ENCODE data around the gene TOMM40. TPM values are rescaled to one million over a fixed set of nuclear protein-coding genes. Genes with fewer than 3 reads are reported as not detected.

Gene TOMM40
- total RNA-seq, 1 donor from 2014 or later, result 107 TPM

DNA sequence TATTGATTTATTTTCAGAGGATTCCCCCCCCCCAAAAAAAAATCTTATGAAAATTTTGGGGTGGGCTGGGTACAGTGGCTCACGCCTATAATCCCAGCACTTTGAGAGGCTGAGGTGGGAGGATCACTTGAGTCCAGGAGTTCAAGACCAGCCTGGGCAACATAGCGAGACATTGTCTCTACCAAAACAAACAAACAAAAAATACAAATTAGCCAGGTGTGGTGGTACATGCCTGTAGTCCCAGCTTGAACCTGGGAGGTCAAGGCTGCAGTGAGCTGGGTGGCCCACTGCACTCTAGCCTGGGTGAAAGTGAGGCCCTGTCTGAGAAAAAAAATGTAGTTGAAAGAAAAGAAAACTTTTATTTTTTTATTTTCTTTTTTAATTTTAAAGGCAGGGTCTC is 27.1 kb upstream of the TOMM40 start:
- Histone ChIP-seq H3K9me3 (ENCODE audit: insufficient read depth, low read depth, low read length) (no peaks in the 10 kb centered on the region), H3K4me3 (ENCODE audit: insufficient read depth, low read depth, low read length) (no peak overlapping the region), H3K4me2 (ENCODE audit: low read length) (no peak overlapping the region), H4K20me1 (ENCODE audit: insufficient read depth, low read length) (peaks cover 76% of the 10 kb centered on the region), H3K9ac (ENCODE audit: low read length) (no peak overlapping the region), H3K79me2 (ENCODE audit: insufficient read depth, low read length) (peaks cover 74% of the 10 kb centered on the region), H3K27ac (ENCODE audit: low read depth, low read length) (no peak overlapping the region), H3K36me3 (ENCODE audit: insufficient read depth, low read length) (peaks cover 16% of the 10 kb centered on the region), H3K4me1 (ENCODE audit: insufficient read depth, low read length) (peaks cover 3% of the 10 kb centered on the region), H3K27me3 (ENCODE audit: insufficient read depth, low read length) (no peaks in the 10 kb centered on the region), H2AFZ (ENCODE audit: low read depth, low read length) (no peak overlapping the region)
- no peaks in the 10 kb centered on the region for H3K9me3 Mint-ChIP-seq (ENCODE audit: unreplicated experiment)
- H3K36me3 Mint-ChIP-seq (ENCODE audit: low read depth, unreplicated experiment), result peaks cover 40% of the 10 kb centered on the region
- DNase-seq (ENCODE audit: low read depth) (no peak), FAIRE-seq (no peak)
- TF ChIP-seq EZH2 (IDR thresholded peaks at IDR 0.05; ENCODE audit: insufficient read depth, low read length) (no peak), CTCF (IDR thresholded peaks at IDR 0.05; ENCODE audit: insufficient read depth, low read depth, low read length) (no peak)
- H3K27ac Mint-ChIP-seq (ENCODE audit: unreplicated experiment), result no peak overlapping the region
- no peak overlapping the region for H3K4me3 Mint-ChIP-seq (ENCODE audit: unreplicated experiment)
- no peaks in the 10 kb centered on the region for H3K27me3 Mint-ChIP-seq (ENCODE audit: low read depth, unreplicated experiment)
- no peaks in the 10 kb centered on the region for H3K4me1 Mint-ChIP-seq (ENCODE audit: low read depth, unreplicated experiment)

- no peak for TF ChIP-seq EZH2 (IDR thresholded peaks at IDR 0.05; ENCODE audit: insufficient read depth, low read length)
- peaks cover 45% of the 10 kb centered on the region for H3K36me3 Mint-ChIP-seq (ENCODE audit: low read depth, unreplicated experiment)
- DNase-seq (ENCODE audit: low read depth) (no peak), FAIRE-seq (no peak)
- H3K27me3 Mint-ChIP-seq (ENCODE audit: low read depth, unreplicated experiment), result no peaks in the 10 kb centered on the region
- H3K9me3 Mint-ChIP-seq (ENCODE audit: unreplicated experiment), result no peaks in the 10 kb centered on the region
- H3K4me1 Mint-ChIP-seq (ENCODE audit: low read depth, unreplicated experiment), result peaks cover 6% of the 10 kb centered on the region
- H3K9me3 ChIP-seq (ENCODE audit: insufficient read depth, low read depth, low read length), result no peaks in the 10 kb centered on the region
- no peak overlapping the region for H3K27ac ChIP-seq (ENCODE audit: low read depth, low read length)
- H3K27me3 ChIP-seq (ENCODE audit: insufficient read depth, low read length), result no peaks in the 10 kb centered on the region
- no peak overlapping the region for H3K9ac ChIP-seq (ENCODE audit: low read length)
- peaks cover 12% of the 10 kb centered on the region for H3K4me1 ChIP-seq (ENCODE audit: insufficient read depth, low read length)
- H2AFZ ChIP-seq (ENCODE audit: low read depth, low read length), result no peak overlapping the region
- H3K4me3 ChIP-seq (ENCODE audit: insufficient read depth, low read depth, low read length), result no peak overlapping the region
- H3K4me3 Mint-ChIP-seq (ENCODE audit: unreplicated experiment), result peak overlapping the region; percentile 34
- peaks cover 11% of the 10 kb centered on the region for H3K36me3 ChIP-seq (ENCODE audit: insufficient read depth, low read length)
- H3K27ac Mint-ChIP-seq (ENCODE audit: unreplicated experiment), result no peak overlapping the region
- H3K4me2 ChIP-seq (ENCODE audit: low read length), result no peak overlapping the region
- peaks cover 61% of the 10 kb centered on the region for H3K79me2 ChIP-seq (ENCODE audit: insufficient read depth, low read length)
- peaks cover 68% of the 10 kb centered on the region for H4K20me1 ChIP-seq (ENCODE audit: insufficient read depth, low read length)
Observed at GRCh38 chr19:44865196-44865767, 25.8 kb upstream of the TOMM40 start.

GRCh38 chr19:44866664-44867063 is 24.4 kb upstream of the TOMM40 start:
- H3K9ac ChIP-seq (ENCODE audit: low read length), result no peak overlapping the region
- peaks cover 59% of the 10 kb centered on the region for H4K20me1 ChIP-seq (ENCODE audit: insufficient read depth, low read length)
- DNase-seq (ENCODE audit: low read depth) (no peak), FAIRE-seq (no peak)
- no peaks in the 10 kb centered on the region for H3K9me3 Mint-ChIP-seq (ENCODE audit: unreplicated experiment)
- no peaks in the 10 kb centered on the region for H3K27me3 Mint-ChIP-seq (ENCODE audit: low read depth, unreplicated experiment)
- peaks cover 8% of the 10 kb centered on the region for H3K36me3 ChIP-seq (ENCODE audit: insufficient read depth, low read length)
- TF ChIP-seq CTCF (IDR thresholded peaks at IDR 0.05; ENCODE audit: insufficient read depth, low read depth, low read length), result no peak
- TF ChIP-seq EZH2 (IDR thresholded peaks at IDR 0.05; ENCODE audit: insufficient read depth, low read length), result no peak
- H3K27ac ChIP-seq (ENCODE audit: low read depth, low read length), result no peak overlapping the region
- H3K4me2 ChIP-seq (ENCODE audit: low read length), result no peak overlapping the region
- no peaks in the 10 kb centered on the region for H3K9me3 ChIP-seq (ENCODE audit: insufficient read depth, low read depth, low read length)
- peaks cover 16% of the 10 kb centered on the region for H3K4me1 ChIP-seq (ENCODE audit: insufficient read depth, low read length)
- H3K4me3 ChIP-seq (ENCODE audit: insufficient read depth, low read depth, low read length), result no peak overlapping the region
- H3K4me1 Mint-ChIP-seq (ENCODE audit: low read depth, unreplicated experiment), result peaks cover 8% of the 10 kb centered on the region
- H3K79me2 ChIP-seq (ENCODE audit: insufficient read depth, low read length), result peaks cover 57% of the 10 kb centered on the region
- no peak overlapping the region for H2AFZ ChIP-seq (ENCODE audit: low read depth, low read length)
- peak overlapping the region; percentile 59 for H3K27ac Mint-ChIP-seq (ENCODE audit: unreplicated experiment)
- peaks cover 40% of the 10 kb centered on the region for H3K36me3 Mint-ChIP-seq (ENCODE audit: low read depth, unreplicated experiment)
- no peaks in the 10 kb centered on the region for H3K27me3 ChIP-seq (ENCODE audit: insufficient read depth, low read length)
- H3K4me3 Mint-ChIP-seq (ENCODE audit: unreplicated experiment), result no peak overlapping the region

Measured in astrocyte (in vitro differentiated cells and primary cell).